Measurements from ENCODE around the gene NPIPB2. TPM values are rescaled to one million over a fixed set of nuclear protein-coding genes. Genes with fewer than 3 reads are reported as not detected.

NPIPB2 gene
- total and polyA plus RNA-seq, 2 of the 13 experiments (the other 11 are each of a cell fraction or from before 2014, with no cell fraction given) = 1.8 to 4.1 TPM

DNA sequence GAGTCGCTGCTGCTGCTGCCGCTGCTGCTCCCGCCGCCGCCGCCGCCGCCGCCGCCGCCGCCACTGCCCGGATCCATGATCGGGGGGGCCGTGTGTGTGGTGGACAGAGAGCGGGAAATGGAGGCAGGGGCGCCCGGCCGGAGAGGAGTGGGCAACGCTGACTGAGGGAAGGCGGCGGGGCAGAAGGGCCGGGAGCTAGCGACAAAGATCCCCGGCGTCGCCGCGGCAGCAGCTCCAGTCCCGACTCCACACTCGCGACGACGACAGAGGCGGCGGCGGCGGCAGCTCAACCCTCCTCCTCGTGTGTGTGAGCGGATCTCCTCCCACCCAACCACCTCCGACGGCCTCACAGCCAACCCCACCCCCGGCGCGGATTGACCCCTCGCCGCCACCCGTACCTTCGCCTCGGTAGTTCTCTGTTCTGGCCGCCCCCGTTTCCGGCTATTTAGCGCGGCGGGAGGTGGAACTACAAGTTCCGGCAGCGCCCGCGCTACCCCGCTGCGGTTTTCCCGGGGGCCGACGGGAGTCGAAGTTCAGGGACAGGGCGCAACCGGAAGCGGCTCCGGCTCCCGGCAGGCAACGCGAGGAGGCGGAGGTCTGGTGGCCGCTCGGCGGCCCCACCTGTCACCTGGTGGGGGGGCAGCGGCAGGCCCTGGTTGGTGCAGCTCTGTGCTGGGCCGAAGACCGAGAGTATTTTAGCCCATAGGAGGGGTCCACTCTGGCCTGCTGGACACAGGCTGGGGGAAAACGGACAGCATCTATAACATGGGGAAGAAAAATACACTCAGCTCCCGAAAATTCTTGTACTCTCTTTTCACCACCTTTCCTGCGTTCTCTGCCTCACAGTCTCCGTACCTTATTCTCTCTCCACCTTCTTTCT, 26.0 kb downstream of the NPIPB2 start, which contains the start of gene GSPT1 (continued):
- TF ChIP-seq, protein P1, sequence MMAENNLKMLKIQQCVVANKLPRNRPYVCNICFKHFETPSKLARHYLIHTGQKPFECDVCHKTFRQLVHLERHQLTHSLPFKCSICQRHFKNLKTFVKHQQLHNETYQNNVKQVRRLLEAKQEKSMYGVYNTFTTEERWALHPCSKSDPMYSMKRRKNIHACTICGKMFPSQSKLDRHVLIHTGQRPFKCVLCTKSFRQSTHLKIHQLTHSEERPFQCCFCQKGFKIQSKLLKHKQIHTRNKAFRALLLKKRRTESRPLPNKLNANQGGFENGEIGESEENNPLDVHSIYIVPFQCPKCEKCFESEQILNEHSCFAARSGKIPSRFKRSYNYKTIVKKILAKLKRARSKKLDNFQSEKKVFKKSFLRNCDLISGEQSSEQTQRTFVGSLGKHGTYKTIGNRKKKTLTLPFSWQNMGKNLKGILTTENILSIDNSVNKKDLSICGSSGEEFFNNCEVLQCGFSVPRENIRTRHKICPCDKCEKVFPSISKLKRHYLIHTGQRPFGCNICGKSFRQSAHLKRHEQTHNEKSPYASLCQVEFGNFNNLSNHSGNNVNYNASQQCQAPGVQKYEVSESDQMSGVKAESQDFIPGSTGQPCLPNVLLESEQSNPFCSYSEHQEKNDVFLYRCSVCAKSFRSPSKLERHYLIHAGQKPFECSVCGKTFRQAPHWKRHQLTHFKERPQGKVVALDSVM (CRISPR knock-in tag; IDR thresholded peaks at IDR 0.05) = peak; percentile 77
- TF ChIP-seq THAP11 (CRISPR knock-in tag; IDR thresholded peaks at IDR 0.05) (peak; percentile 99), SOX13 (IDR thresholded peaks at IDR 0.05) (peak; percentile 54; the same call in 1 of the 2 replicates), SOX13 (CRISPR knock-in tag; conservative IDR thresholded peaks at IDR 0.05 in 1 of 2, IDR thresholded peaks at IDR 0.05 in 1 of 2) (peak; percentile 70 to 91), ZNF720 (CRISPR knock-in tag; IDR thresholded peaks at IDR 0.05) (0 out of 2 replicates have a peak, but pooled peaks have one; percentile 89), RARG (CRISPR knock-in tag; IDR thresholded peaks at IDR 0.05; ENCODE audit: low read depth) (no peak), ZNF768 (CRISPR knock-in tag; IDR thresholded peaks at IDR 0.05) (peak; percentile 67; the same call in 1 of the 2 replicates), ZNF644 (CRISPR knock-in tag; IDR thresholded peaks at IDR 0.05; ENCODE audit: low read depth) (no peak), GZF1 (CRISPR knock-in tag; IDR thresholded peaks at IDR 0.05) (no peak), JDP2 (CRISPR knock-in tag; IDR thresholded peaks at IDR 0.05; ENCODE audit: borderline replicate concordance) (peak; percentile 50; the same call in 1 of the 2 replicates), ADNP (CRISPR knock-in tag; IDR thresholded peaks at IDR 0.05) (no peak), ZNF431 (CRISPR knock-in tag; IDR thresholded peaks at IDR 0.05; ENCODE audit: borderline replicate concordance, low read depth) (peak; percentile 82), HNRNPL (IDR thresholded peaks at IDR 0.05; ENCODE audit: low read depth, low read length) (peak; percentile 70; the same call in 1 of the 2 replicates), SKI (IDR thresholded peaks at IDR 0.05; ENCODE audit: partially characterized antibody) (peak; percentile 97), ZFP36 (IDR thresholded peaks at IDR 0.05; ENCODE audit: borderline replicate concordance, low read depth, low read length, partially characterized antibody) (no peak)
- TF ChIP-seq, protein P2, sequence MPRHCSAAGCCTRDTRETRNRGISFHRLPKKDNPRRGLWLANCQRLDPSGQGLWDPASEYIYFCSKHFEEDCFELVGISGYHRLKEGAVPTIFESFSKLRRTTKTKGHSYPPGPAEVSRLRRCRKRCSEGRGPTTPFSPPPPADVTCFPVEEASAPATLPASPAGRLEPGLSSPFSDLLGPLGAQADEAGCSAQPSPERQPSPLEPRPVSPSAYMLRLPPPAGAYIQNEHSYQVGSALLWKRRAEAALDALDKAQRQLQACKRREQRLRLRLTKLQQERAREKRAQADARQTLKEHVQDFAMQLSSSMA (CRISPR knock-in tag; IDR thresholded peaks at IDR 0.05) = peak; percentile 78; the same call in 1 of the 2 replicates
- TF ChIP-seq, protein P3, sequence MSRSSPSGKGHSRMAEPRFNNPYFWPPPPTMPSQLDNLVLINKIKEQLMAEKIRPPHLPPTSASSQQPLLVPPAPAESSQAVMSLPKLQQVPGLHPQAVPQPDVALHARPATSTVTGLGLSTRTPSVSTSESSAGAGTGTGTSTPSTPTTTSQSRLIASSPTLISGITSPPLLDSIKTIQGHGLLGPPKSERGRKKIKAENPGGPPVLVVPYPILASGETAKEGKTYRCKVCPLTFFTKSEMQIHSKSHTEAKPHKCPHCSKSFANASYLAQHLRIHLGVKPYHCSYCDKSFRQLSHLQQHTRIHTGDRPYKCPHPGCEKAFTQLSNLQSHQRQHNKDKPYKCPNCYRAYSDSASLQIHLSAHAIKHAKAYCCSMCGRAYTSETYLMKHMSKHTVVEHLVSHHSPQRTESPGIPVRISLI (CRISPR knock-in tag; IDR thresholded peaks at IDR 0.05; ENCODE audit: borderline replicate concordance) = peak; percentile 66; the same call in 1 of the 2 replicates
- TF ChIP-seq, protein P4, sequence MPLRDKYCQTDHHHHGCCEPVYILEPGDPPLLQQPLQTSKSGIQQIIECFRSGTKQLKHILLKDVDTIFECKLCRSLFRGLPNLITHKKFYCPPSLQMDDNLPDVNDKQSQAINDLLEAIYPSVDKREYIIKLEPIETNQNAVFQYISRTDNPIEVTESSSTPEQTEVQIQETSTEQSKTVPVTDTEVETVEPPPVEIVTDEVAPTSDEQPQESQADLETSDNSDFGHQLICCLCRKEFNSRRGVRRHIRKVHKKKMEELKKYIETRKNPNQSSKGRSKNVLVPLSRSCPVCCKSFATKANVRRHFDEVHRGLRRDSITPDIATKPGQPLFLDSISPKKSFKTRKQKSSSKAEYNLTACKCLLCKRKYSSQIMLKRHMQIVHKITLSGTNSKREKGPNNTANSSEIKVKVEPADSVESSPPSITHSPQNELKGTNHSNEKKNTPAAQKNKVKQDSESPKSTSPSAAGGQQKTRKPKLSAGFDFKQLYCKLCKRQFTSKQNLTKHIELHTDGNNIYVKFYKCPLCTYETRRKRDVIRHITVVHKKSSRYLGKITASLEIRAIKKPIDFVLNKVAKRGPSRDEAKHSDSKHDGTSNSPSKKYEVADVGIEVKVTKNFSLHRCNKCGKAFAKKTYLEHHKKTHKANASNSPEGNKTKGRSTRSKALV (CRISPR knock-in tag; IDR thresholded peaks at IDR 0.05) = peak; percentile 70; the same call in 1 of the 2 replicates
